ENCODE measurements around the gene B3GNT3.
"Not testable (repeated sequence)": the region's sequence is repeated elsewhere in the genome, so short reads cannot be mapped to it uniquely, and the experiment has no call there.

Gene B3GNT3

DNA sequence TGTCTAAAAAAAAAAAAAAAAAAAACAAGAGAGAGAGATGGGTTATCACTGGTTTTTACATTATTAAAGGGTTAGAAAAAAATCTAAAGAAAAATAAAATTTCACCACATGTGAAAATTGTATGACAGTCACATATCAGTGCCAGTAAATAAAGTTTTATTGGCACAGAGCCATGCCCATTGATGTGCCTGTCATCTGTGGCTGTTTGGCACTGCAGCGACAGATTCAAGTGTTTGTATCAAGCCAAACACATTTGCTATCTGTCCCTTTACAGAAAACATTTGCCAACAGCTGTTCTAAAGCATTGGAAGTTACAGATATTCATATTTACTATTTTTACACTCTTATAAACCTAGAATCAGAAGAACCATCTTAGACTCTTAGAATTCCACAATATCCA lies 27.4 kb upstream of the B3GNT3 start:
- DNase-seq (ENCODE audit: low read depth): no peak

DNA sequence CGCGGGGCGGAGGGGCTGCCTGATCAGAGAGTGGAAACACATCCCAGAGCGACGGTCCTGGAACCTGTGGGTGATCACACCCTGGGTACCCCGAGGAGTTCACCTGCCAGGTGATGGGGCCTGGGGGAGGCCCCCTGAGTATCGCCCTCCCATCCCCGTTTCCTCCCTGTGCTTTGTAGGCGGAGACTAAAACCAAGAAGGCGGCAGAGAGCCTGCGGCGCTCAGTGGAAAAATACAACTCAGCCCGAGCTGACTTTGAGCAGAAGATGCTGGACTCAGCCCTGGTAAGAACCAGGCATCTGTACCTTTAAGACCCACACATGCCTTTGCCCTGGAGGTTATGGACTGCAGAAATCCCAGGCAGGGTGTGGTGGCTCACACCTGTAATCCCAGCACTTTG lies 24.3 kb upstream of the B3GNT3 start:
- no peak for DNase-seq (ENCODE audit: low read depth)

DNA sequence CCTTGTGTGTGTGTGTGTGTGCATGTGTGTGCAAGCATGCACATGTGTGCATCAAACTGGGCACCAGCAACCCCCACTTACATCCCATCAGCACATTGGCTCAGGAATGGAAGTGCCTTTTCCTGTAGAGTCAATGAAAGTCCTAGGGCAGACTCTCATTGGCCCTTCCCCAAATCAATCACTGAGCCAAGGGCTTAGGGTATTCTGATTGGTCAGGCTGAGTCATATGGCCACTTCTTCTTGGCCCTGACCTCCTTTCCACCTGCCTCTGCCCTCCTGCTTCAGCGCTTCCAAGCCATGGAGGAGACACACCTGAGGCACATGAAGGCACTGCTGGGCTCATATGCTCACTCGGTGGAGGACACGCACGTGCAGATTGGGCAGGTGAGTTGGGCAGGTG lies 22.8 kb upstream of the B3GNT3 start:
- no peak for DNase-seq (ENCODE audit: low read depth)

DNA sequence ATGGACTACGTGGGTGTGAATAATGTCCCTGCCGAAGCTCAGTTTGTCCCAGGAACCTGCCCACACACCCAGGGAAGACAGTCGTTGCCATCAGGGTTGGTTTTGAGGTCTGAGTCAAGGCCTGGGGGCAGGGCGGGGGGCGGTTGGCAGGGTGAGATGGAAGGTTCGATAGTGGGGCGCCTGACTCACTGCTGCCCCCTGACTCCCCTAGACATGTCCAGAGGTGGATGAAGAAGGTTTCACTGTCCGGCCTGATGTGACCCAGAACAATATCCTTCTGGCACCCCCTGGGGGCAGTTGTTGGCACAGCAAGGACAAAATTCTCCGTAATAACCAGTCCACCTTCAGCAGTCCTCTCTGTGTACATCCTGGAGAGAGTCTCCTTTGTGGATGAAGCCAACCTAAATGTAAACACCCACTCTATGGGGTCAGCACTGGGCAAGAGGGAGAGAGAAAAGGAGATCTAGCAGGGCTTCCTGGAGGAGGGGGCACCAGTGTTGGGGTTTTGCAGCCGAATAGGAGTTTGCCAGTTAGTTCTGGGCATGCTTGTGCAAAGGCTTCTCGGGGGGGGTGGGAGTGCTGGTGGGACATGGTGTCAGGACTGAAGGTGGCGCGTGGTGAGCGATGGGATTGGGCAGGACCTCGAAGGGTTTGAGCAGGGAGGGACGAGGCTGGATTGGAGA lies 19.6 kb upstream of the B3GNT3 start:
- peak; percentile 32 for DNase-seq (ENCODE audit: low read depth)

DNA sequence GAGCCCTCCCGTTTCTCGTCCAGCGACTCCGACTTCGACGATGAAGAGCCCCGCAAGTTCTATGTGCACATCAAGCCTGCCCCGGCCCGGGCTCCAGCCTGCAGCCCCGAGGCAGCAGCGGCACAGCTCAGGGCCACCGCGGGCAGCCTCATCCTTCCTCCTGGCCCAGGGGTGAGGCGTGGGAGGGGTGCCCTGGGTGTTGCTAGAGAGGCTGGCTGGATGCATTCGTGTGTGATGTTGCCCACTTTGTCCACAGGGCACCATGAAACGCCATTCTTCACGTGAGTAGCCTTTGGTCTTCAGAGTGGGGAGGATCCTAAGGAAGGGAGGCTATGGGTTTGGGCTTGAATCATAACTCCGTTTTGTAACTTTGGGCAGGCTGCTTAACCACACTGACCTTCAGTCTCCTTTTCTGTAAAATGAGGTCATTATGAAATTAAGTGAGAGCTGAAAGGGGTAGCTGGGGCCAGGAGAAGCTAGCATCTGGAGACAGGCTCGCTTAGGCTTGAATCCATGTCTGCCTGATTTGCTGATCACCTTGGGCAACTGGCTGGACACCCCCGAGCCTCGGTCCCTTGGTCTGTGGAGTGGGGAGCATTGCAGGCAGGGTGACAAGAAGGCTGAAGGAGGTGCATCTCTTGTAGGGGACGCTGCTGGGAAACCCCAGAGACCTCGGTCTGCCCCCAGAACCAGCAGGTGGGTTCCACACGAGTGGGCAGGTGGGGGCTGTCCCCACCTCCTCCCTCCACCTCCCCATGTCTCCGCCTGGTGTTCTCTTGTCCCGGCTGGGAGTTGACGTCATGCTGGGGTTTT lies 18.7 kb upstream of the B3GNT3 start:
- DNase-seq (ENCODE audit: low read depth): no peak

DNA sequence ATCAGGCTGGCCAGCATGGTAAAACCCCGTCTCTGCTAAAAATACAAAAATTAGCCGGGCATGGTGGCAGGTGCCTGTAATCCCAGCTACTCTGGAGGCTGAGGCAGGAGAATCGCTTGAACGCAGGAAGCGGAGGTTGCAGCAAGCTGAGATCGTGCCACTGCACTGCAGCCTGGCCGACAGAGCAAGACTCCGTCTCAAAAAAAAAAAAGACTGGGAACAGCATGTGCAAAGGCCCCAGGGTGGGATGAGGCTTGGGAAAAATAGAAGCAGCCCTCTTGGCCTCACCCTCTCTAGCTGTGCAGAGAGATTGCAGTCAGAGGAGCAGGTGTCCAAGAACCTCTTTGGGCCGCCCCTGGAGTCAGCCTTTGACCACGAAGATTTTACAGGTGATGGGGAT lies 17.1 kb upstream of the B3GNT3 start:
- DNase-seq (ENCODE audit: low read depth): not testable (repeated sequence)

DNA sequence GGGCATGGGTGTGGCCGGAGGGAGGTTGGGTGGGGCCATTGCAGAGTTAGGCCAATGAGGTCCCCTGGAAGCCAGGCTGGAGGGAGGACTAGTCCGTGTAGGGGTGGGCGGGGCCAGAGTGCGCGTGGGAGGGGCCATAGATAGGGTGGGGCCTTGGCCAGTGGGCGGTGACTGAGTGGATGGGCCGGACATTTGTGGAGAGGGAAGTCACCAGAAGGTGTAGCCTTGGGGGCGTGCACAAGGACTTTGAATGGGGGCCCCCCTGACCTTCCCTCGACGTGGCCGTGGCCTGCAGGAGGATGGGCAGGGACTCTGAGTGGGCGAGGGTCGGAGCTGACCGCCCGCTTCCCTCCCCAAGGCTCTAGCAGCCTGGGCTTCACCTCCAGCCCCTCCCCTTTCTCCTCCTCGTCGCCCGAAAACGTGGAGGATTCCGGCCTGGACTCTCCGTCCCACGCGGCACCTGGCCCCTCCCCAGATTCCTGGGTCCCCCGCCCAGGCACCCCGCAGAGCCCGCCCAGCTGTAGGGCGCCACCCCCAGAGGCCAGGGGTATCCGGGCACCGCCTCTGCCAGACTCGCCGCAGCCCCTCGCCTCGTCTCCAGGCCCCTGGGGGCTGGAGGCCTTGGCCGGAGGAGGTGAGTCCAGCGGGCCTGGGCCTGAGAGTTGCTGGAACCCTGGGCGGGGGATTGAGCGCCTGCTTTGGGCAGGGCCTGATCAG lies 16.5 kb upstream of the B3GNT3 start:
- DNase-seq (ENCODE audit: low read depth): no peak

DNA sequence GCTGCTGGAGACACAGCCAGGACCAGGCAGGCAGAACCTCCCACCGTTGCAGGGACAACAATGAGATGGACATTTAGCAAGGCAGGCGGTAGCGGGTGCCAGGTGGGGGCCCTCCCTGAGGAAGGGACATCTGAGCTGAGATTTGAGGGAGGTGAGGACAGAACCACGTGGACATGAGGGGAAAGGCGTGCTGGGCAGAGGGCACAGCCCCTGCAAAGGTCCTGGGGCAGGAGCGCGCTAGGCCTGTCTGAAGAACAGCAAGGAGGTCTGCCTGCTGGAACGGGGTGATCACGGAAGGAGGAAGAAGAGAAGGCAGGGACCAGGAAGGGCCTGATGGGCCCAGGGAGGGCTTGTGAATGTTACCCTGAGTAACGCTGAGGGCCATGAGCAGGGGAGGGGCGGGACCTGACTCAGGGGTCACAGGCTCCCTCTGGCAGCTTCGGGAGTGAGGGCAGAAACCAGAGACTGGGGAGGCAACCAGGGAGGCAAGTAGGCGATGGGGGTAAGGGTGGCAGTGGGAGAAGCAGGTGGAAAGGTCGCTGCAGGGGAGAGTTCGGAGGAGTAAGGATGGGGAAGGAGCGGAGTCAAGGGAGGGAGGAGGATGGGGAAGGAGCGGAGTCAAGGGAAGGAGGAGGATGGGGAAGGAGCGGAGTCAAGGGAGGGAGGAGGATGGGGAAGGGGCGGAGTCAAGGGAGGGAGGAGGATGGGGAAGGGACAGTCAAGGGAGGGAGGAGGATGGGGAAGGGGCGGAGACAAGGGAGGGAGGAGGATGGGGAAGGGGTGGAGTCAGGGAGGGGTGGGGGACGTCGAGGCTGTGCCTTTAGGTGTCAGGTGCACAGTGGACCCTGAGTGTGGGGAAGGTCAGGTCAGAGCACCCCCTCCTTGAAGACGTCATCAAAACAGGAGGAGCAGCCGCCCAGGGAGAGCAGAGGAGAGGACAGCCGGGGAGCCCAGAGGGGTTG lies 15.7 kb upstream of the B3GNT3 start:
- no peak for DNase-seq (ENCODE audit: low read depth)

DNA sequence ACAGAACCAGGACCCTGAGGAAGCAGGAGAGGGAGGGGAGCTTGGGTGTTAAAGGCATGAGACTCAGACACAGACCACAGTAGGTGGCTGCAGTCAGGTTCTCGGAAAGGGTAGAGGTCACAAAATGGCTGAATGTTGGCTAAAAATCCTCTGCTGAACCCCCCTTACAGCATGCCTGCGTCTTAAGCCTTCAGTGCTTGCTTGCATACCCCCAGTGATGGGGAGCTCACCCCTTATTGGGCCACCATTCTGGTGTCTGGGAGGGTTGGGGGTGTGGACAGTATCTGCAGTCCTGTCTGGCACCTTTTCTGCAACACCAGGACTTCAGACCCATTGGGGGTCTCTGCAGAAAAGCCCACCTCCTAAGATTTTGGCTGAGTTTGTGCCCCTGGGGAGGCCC lies 14.2 kb upstream of the B3GNT3 start:
- no peak for DNase-seq (ENCODE audit: low read depth)

DNA sequence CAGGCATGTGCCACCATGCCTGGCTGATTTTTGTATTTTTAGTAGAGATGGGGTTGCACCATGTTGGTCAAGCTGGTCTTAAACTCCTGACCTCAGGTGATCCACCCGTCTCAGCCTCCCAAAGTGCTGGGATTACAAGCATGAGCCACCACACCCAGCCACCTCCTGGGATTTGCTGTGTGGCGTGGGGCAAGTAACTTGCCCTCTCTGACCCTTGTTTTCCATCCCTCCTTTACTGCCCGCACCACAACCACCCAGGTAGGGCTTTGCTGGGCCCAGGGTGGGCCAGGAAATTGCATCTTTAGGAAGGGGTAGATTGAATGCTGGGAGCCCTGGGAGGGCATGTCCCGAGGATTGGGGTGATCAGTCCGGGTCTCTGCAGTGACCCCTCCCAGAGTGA lies 11.2 kb upstream of the B3GNT3 start:
- DNase-seq (ENCODE audit: low read depth): not testable (repeated sequence)

DNA sequence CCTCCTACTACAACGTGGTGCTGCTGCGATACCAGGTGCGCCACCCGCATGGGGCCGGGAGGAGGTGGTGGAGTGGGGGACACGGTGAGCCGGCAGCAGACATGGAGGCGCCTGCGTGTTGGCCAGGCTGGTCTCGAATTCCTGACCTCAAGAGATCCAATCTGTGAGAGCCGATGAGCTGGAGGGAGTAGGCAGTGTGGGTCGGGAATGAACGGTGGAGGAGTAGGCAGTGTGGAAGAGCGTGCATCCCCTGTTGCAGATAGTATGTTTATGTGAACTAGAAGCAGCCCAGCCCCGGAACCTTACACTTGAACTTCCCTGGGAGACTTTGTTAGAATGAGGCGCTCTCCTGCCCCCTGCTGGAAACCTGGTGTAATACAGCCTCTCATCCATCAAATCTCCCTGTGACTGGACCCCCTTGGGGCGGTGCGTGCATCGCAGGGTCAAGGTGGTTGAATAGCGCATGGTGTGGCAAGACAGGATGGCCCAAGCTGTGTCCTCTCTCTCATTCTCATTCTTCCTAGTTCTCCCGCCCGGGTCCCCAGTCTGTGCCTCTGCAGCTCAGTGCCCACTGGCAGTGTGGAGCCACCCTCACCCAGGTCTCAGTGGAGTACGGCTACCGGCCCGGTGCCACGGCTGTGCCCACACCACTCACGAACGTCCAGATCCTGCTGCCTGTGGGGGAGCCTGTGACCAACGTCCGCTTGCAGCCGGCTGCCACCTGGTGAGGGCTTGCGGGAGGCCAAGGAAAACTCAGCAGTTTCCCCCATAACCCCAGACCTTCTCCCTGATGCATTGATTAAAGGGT lies 10.5 kb upstream of the B3GNT3 start:
- peak; percentile 71 for DNase-seq (ENCODE audit: low read depth)

DNA sequence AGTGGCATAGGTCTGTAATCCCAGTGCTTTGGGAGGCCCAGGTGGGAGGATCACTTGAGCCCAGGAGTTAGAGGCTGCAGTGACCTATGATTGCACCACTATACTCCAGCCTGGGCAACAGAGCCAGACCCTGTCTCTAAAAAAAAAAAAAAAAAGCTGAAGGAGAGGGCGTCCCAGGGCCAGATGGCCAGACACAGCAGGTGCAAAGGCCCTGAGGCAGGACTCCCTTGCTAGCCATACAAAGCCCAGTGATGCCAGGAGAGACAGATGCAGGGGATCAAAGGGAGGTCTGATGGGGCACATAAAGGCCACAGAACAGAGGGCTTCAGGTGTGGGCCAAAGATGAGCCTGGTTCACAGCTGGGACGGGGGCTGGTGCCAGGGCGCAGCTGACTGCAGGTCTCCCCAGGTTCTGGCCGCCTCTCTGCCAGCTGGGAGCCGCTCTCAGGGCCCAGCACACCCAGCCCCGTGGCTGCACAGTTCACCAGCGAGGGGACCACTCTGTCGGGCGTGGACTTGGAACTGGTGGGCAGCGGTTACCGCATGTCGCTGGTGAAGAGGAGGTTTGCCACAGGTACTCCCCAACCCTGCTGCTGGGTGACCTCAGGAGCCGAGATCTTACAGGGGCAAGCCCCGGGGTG lies 7.5 kb upstream of the B3GNT3 start:
- DNase-seq (ENCODE audit: low read depth): no peak

DNA sequence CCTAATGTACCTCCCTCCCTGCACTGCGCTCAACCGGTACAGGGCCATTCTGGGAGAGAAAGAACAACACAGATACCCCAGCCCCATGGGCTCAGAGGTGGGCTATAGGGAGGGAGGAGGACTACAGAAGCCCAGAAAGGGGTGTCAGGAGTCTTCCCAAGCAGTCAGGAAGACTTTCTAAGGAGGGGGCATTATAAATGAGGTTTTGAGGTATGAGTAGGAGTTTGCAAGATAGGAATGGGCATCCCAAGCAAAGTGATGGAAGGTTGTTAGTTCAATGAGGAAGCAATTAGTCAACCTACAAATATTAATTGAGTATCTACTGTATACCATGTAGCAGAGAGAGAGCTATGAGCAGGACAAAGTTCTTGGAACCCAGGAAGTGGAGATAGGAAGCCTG lies 6.3 kb upstream of the B3GNT3 start:
- DNase-seq (ENCODE audit: low read depth): no peak

DNA sequence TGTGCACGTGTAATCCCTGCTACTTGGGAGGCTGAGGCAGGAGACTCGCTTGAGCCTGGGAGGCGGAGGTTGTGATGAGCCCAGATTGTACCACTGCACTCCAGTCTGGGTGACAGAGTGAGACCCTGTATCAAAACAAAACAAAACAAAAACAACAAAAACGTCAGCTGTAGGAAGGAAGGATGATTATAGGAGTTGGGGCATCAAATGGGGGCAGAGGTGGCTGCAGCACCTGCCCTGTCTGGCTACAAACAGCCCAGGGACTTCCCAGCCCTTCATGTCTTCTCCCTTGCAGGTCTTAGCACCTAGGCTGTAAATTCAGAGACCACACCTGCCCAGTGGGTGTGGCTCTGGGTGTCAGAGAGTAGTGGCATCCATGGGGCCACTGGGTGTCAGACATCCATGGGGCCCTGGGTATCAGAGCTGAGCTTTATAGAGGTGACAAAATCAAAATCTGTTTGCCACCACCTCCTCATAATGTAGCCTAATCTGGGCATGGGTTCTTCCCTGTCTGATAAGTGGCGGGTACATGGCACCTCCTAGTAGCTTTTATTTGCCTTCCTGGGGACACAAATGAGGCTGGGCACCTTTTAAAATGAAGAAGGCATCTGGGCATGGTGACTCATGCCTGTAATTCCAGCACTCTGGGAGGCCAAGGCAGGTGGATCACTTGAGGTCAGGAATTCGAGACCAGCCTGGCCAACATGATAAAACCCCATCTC lies 4.7 kb upstream of the B3GNT3 start:
- no peak for DNase-seq (ENCODE audit: low read depth)

DNA sequence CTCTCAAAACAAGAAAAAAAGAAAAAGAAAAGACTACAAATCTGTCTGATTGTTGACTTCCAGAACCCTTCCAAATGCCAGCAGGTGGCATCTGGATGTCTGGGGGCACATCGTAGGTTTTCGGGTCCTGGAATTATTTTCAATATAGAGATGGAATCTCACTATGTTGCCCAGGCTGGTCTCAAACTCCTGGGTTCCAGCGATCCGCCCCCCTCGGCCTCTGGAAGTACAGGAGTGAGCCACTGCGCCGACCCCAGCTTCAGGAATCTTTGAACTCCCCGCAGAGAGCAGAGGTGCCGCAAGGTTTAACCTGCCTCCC lies 567 bp upstream of the B3GNT3 start:
- no peak for DNase-seq (ENCODE audit: low read depth)

DNA sequence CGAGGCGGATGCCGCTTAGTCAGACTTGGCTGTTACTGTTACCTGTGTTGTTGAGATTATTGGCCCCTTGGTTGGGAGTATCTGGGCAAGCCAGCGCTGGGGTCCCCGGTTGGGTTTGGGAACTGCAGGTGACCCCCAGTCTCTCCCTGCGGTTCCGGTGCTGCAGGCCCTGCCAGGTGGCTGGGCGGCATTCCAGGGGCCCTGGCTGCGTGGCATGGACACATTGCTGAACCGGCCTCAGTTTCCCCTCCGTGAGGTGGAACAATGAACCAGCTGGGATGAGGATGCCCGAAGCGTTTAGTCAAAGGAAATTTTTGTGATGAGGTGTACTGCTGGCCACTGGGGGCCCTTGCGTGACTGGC lies 538 bp downstream of the B3GNT3 start:
- DNase-seq (ENCODE audit: low read depth): no peak

DNA sequence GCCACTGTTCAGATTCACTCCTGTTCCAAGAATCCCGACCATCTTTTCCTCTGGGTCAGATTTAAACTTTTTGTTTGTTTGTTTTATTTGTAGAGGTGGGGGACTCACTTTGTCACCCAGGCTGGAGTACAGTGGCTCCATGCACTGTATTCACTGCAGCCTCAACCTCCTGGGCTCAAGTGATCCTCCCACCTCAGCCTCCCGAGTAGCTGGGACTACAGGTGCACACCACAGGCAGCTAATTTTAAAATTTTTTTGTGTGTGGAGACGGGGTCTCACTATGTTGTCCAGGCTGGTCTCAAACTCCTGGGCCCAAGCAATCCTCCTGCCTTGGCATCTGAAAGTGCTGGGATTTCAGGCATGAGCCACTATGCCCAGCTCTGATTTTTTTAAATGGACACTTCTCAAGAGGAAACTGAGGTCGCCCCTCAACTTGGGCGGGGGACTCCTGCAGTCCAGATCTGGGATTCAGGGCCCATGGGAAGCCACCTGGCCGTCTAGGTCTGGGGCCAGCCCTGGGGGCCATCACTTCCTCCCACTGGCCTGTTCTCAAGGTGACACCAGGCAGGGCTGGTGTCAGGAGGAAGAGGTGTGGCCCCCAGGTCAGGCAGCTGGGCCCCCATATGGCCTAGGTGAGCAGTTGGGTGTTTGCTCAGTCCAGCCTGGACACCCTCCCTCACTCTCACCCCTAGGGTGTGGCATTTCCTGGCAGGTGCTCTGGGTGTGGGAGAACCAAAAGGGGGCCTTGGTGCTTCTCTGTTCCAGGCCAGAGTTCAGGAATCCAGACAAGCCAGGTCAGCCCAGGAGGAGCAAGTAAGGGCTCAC lies 1.3 kb downstream of the B3GNT3 start:
- DNase-seq (ENCODE audit: low read depth): no peak

DNA sequence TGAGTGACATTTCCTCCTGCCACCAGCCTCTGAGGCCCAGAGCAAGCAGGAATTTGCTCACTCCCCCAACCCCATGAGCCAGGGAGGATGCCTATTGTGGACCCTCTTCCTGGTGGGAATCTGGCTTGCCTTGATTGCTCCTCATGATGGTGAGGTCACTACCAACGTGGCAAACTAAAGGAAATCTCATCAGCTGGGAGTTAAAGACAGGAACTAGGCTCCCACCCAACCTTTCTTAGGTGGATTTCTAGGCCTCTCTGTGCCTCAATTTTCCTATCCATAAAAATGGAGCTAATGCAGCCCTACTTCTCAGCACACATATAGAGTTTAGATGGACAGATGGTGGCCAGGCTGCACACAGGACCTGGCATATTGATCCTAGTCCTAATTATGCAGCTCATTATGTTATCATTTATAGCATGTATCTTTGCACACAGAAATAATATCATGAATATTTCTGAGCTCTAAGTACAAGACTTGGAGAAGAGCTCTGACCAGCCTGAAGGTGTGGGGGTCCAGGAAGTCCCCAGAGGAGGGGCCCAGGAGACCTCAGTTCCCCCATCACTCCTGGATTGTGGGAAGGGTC lies 2.0 kb downstream of the B3GNT3 start:
- DNase-seq (ENCODE audit: low read depth): no peak
